ENCODE measurements around the gene RIMBP2.

Gene RIMBP2

GRCh38 chr12:130568501-130568900 is 147.6 kb downstream of the RIMBP2 start:
- DNase-seq (ENCODE audit: low read depth): no peak

- no peak for DNase-seq (ENCODE audit: low read depth)
Measured at GRCh38 chr12:130568041-130568440, 148.1 kb downstream of the RIMBP2 start.

DNA sequence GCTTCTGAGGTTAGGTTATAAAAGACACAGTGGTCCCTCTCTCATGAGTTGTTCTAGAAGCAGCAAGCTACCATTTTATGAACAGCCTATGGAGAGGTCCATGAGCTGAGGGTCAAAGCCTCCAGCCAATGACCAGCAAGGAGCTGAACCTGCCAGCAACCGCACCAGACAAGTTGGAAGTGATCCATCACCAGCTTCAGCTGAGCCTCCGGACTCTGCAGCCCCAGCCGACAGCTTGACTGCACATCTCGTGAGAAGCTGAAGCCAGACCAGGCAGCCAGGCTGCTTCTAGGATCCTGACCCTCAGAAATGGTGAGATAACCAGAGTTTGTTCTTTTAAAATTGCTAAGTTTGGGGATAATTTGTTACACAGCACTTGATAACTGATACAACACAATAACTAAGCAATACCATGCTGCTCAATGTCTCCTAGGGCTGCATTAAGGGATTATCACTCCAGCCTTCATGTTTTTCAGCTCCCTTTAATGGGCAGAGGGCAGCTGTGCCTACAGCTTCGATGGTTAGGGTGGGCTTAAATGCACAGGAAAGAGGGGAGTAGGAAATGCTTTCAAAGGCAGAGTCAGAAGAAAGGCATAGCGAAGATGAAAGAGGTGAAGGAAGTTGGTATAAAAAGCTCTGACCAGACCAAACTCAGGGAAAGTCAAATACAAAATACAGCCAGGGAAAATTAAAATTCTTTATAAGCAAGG is 149.5 kb downstream of the RIMBP2 start:
- no peak for DNase-seq (ENCODE audit: low read depth)

DNA sequence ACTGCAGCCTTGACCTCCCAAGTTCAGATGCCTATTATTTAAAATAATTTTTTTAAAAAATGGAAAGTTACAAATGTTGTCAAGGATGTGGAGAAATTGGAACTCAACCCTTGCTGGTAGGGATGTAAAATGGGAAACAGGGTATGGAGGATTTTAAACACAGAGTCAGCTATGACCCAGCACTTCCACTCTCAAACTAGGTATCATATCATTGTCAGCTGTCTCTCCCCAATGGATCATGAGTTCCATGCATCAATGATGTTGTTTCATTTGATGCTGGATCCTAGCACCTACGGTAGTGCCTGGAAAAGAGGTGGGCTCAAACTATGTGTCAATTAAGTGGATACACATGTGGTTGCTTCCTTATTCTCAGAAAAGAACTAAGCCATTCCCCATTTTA is 150.9 kb downstream of the RIMBP2 start:
- DNase-seq (ENCODE audit: low read depth): no peak

GRCh38 chr12:130563323-130563722 is 152.8 kb downstream of the RIMBP2 start:
- no peak for DNase-seq (ENCODE audit: low read depth)

DNA sequence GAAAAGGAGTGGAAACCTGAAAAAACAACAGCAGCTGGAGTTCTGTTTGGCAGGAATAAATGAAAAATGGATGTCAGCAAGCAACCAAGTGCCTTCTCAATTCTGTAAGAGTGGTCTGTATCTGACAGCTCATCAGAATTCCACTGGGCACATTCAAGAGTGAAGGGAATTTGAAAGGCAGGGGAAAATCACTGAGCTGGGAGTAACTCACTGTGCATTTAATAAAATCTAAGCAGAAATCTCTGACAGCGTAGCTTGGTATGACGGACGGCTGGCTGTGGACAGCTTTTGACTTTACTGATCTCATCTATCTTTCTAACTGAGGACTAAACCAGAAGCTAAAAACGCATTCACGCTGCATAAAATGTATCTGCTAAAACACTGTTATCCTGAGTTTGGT is 153.4 kb downstream of the RIMBP2 start:
- no peak for DNase-seq (ENCODE audit: low read depth)

DNA sequence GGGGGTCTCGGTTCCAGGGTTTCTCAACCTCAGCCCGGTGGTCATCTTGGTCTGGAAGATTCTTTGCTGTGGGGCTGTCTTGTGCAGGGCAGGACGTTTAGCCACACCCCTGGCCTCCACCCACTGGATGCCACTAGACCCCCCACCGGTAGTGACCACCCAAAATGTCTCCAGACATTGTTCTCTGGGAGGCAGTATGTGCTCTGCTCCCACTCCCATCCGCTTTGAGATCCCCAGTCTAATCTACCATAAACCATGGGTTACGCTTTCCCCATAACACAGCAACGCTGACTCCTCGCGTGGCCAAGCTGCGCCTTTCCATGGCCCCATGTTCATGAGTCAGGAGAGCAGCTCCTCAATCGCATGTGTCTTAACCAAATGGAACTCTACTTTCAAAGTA is 155.8 kb downstream of the RIMBP2 start:
- no peak for DNase-seq (ENCODE audit: low read depth)

- DNase-seq (ENCODE audit: low read depth): no peak
Measured at GRCh38 chr12:130559806-130560205, 156.3 kb downstream of the RIMBP2 start.

DNA sequence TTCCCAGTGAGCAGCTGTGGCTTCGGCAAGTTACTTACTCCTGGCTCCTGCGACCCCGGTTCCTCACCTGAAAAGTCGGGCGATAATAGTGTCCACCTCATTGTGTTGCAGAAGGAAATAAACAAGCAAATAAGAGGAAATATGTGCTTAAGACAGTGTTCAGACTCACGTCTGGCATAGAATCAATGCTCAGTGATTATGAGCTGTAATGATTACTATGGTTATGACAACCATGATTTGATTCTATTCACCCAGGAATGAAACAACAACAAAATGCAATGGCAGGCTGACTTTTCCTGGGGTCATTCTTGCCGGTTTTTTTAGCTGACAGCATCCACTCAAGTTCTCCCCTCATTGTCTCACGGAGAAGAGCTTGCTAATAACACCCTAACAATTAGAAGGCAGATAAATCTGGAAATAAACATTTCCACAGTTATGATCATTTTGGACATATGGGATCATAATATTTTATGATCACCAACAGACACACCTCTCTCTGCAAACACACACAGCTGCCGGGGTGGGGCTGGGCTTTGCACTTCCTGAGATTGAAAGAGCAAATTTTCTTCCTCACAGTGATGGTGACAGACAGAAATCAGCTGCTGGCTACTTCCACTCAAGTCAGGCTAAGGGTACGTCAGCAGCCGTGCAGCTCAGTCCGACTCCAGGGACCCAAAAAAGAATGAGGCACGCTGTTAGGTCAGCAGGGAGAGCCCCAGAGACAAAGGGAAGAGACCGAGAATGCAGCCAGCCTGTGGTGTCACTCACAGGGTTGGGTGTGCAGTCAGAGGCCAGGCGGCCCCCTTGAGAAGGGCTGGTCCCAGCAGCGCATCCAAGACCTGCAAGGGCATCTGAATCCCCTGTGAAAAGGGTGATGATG is 158.0 kb downstream of the RIMBP2 start:
- DNase-seq (ENCODE audit: low read depth): no peak

DNA sequence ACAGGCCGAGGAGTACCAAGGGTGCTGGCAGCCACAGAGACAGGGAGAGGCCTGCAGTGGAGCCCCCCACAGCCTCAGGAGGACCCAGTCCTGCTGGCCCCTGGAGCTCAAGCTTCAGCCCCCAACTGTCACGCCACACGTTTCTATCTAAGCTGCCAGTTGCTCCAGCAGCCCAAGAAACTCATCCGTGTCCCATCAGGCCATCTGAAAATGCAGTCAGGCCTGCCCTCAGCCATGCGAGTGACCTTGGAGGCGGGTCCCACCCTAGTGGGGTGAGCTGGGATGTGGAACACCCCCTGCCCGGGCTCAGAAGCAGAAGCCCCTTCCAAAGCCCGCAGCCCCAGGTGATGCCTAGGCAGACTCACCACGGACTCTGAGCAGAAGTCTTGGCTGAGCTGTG is 158.9 kb downstream of the RIMBP2 start:
- DNase-seq (ENCODE audit: low read depth): no peak

- no peak for DNase-seq (ENCODE audit: low read depth)
Measured at GRCh38 chr12:130556486-130557055, 159.5 kb downstream of the RIMBP2 start.

GRCh38 chr12:130555628-130556485 is 160.2 kb downstream of the RIMBP2 start:
- no peak for DNase-seq (ENCODE audit: low read depth)

DNA sequence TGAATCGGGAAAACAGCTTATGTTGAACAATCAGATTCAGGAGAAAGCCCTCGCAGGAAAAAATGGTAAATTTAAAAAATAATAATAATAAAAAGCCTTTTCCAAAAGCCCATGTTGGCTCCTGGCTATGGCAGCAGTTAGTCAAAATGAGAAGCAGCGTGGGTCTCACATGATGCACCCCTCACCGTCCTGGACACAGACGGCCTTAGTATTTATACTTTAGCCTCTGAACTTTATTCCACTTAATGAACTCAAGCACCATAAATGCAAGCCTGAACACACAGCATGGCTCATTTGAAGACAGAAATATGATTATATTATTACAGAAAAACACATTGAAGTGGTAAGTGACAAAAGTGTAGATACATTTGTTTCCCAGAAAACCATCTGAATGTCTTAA is 160.9 kb downstream of the RIMBP2 start:
- DNase-seq (ENCODE audit: low read depth): no peak

- no peak for DNase-seq (ENCODE audit: low read depth)
Measured at GRCh38 chr12:130552483-130552996, 163.6 kb downstream of the RIMBP2 start.

DNA sequence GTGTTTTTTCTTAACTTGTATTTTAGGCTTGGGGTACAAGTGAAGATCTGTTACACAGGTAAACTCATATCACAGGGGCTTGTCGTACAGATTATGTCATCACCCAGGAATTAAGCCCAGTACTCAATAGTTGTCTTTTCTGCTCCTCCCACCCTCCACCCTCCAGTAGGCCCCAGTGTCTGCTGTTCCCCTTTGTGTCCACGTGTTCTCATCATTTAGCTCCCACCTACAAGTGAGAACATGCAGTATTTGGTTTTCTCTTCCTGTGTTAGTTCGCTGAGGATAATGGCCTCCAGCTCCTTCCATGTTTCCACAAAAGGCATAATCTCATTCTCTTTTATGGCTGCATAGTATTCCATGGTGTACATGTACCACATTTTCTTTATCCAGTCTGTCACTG is 166.7 kb downstream of the RIMBP2 start:
- DNase-seq (ENCODE audit: low read depth): no peak

GRCh38 chr12:130547480-130548155 is 168.5 kb downstream of the RIMBP2 start:
- DNase-seq (ENCODE audit: low read depth): no peak

GRCh38 chr12:130546494-130546893 is 169.6 kb downstream of the RIMBP2 start:
- DNase-seq (ENCODE audit: low read depth): no peak

GRCh38 chr12:130545475-130545874 is 170.6 kb downstream of the RIMBP2 start:
- no peak for DNase-seq (ENCODE audit: low read depth)

DNA sequence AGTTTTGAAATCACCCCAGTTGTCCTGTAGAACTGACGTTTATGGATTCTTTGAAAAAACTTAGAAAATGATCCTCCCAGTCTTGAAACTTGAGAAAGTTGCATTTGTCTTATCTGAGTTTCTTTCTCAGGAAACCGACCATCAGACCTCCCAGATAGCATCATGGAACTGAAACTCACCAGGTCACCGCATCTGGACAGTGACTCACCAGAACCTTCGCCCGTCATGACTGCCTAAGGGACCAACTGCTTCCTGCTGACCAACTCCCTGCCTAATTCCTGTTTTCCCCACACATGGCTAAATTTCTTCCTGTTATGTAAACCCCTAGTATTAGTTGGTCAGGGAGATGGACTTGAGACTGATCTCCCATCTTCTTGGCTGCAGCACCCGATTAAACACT is 175.7 kb downstream of the RIMBP2 start:
- no peak for DNase-seq (ENCODE audit: low read depth)

DNA sequence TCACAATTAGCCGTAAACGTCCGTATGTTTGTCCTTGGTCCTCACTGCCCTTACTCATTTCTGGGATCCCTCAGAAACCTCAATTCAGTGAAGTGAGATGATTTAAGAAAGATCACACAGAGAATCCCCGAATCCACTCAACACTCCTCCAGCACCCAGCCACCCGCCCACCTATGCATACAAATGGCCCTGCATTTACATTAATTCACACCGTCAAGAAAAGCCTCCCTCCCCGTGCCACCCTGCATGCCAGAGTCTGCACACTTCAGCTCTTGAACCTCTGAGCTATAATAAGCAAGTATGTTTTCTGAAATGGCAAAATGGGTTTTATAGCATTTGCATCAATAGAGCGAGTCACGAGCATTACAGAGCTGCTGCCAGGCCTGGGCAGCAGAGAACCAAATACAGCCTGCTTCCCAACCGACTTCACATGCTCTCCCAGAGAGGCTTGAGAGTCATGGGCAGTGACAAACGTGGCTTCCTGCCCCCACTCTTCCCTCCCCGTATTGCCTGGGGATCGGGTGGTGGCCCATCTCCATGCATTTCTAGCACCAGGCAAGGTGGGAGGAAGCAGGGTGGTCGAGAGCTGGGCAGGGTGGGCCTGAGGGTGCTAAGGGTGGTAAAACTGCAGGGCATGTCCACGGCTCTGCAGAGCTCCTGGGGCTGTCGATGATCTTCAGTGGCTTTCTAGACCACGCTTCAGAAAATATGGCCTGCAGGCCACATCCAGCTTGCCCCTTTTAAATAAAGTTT is 177.6 kb downstream of the RIMBP2 start:
- DNase-seq (ENCODE audit: low read depth): no peak

- no peak for DNase-seq (ENCODE audit: low read depth)
Measured at GRCh38 chr12:130537655-130538054, 178.4 kb downstream of the RIMBP2 start.
